ENCODE measurements around the gene TRABD.
"Not testable (repeated sequence)": the region's sequence is repeated elsewhere in the genome, so short reads cannot be mapped to it uniquely, and the experiment has no call there.

Gene TRABD

GRCh38 chr22:50185375-50186087 lies at the start of gene TRABD:
TRABD (plus strand) TSS chr22:50185913; CDS start chr22:50193061, 7,148 bp downstream.
- peak; percentile 72 to 76 for DNase-seq (ENCODE audit: low read depth in 2 of 2)

GRCh38 chr22:50136581-50137015 lies 49.1 kb upstream of the TRABD start:
- no peak for DNase-seq (ENCODE audit: low read depth in 2 of 2)

- DNase-seq (ENCODE audit: low read depth in 2 of 2): not testable (repeated sequence)
Observed at GRCh38 chr22:50137277-50137676, 48.4 kb upstream of the TRABD start.

- no peak for DNase-seq (ENCODE audit: low read depth in 2 of 2)
Observed at GRCh38 chr22:50138041-50138440, 47.7 kb upstream of the TRABD start.

- DNase-seq (ENCODE audit: low read depth in 2 of 2): no peak
Observed at GRCh38 chr22:50138988-50139387, 46.7 kb upstream of the TRABD start.

- DNase-seq (ENCODE audit: low read depth in 2 of 2): no peak
Observed at GRCh38 chr22:50139843-50140415, 45.8 kb upstream of the TRABD start.

- DNase-seq (ENCODE audit: low read depth in 2 of 2): no peak
Observed at GRCh38 chr22:50140615-50141014, 45.1 kb upstream of the TRABD start.

- no peak for DNase-seq (ENCODE audit: low read depth in 2 of 2)
Observed at GRCh38 chr22:50141462-50141861, 44.3 kb upstream of the TRABD start.

- no peak for DNase-seq (ENCODE audit: low read depth in 2 of 2)
Observed at GRCh38 chr22:50141891-50142363, 43.8 kb upstream of the TRABD start.

GRCh38 chr22:50143096-50143495 lies 42.6 kb upstream of the TRABD start:
- DNase-seq (ENCODE audit: low read depth in 2 of 2): no peak

- DNase-seq (ENCODE audit: low read depth in 2 of 2): no peak
Observed at GRCh38 chr22:50144005-50144614, 41.6 kb upstream of the TRABD start.

- DNase-seq (ENCODE audit: low read depth in 2 of 2): no peak
Observed at GRCh38 chr22:50145721-50146438, 39.8 kb upstream of the TRABD start.

GRCh38 chr22:50146439-50147238 lies 39.1 kb upstream of the TRABD start:
- DNase-seq (ENCODE audit: low read depth in 2 of 2): peak; percentile 30 to 37

GRCh38 chr22:50147258-50148165 lies 38.2 kb upstream of the TRABD start:
- not testable (repeated sequence) for DNase-seq (ENCODE audit: low read depth in 2 of 2)

GRCh38 chr22:50148166-50148500 lies 37.6 kb upstream of the TRABD start:
- DNase-seq (ENCODE audit: low read depth in 2 of 2): no peak

GRCh38 chr22:50148991-50149721 lies 36.6 kb upstream of the TRABD start:
- no peak for DNase-seq (ENCODE audit: low read depth in 2 of 2)

GRCh38 chr22:50150161-50151129 lies 35.3 kb upstream of the TRABD start:
- no peak for DNase-seq (ENCODE audit: low read depth in 2 of 2)
